ENCODE results near the gene UGT1A6.

The UGT1A6 gene

GRCh38 chr2:233815861-233816260 is 123.2 kb downstream of the UGT1A6 start:
- Histone ChIP-seq H2BK15ac (replicated peaks; ENCODE audit: low read depth) (no peak overlapping the region), H3K4ac (ENCODE audit: low read depth, low read length) (no peak overlapping the region), H3K9ac (ENCODE audit: low read length) (no peak overlapping the region), H3K27ac (ENCODE audit: low read depth, low read length) (no peak overlapping the region), H3K36me3 (ENCODE audit: control insufficient read depth, insufficient read depth, low read length) (no peaks in the 10 kb centered on the region), H3K79me1 (ENCODE audit: low read length) (no peaks in the 10 kb centered on the region), H3K4me2 (ENCODE audit: low read length) (no peak overlapping the region), H3K23ac (ENCODE audit: low read length) (no peak overlapping the region), H2BK5ac (ENCODE audit: low read length) (no peak overlapping the region), H3K27me3 (ENCODE audit: insufficient read depth, low read length, poor library complexity) (no peaks in the 10 kb centered on the region), H3K18ac (ENCODE audit: low read length) (no peak overlapping the region), H2AK5ac (ENCODE audit: low read length) (no peak overlapping the region), H3K4me3 (ENCODE audit: low read length) (no peak overlapping the region), H4K5ac (ENCODE audit: low read length) (no peak overlapping the region), H3K56ac (ENCODE audit: low read length) (no peak overlapping the region), H3K79me2 (ENCODE audit: control insufficient read depth, insufficient read depth, low read length) (no peaks in the 10 kb centered on the region), H4K8ac (ENCODE audit: low read depth, low read length) (no peak overlapping the region), H2BK120ac (ENCODE audit: low read depth, low read length) (no peak overlapping the region), H3K4me1 (ENCODE audit: control insufficient read depth, low read depth, low read length) (no peaks in the 10 kb centered on the region)
- DNase-seq: no peak
- WGBS (ENCODE audit: extremely low coverage, insufficient coverage, low lambda C conversion rate): no CpG with 5 or more reads among the region's 6 CpGs

DNA sequence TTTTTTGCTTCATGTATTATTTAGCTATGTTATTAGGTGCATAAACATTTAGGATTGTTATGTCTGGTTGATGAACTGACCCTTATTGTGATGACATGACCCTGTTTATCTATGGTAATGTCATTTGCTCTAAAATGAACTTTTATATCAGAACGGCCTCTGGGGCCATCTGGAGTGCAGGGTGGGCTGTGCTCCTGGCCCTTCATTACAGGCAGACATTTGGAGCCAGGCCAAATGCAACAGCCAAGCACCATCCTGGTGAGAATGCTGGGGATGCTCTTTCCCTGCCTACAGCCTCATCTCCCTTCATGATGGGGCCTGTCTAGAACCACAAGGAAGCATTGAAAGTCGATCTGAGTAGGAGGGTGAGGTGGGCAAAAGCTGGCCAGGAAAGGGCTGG is 123.6 kb downstream of the UGT1A6 start:
- H4K5ac ChIP-seq (ENCODE audit: low read length): no peak overlapping the region
- H3K27me3 ChIP-seq (ENCODE audit: insufficient read depth, low read length, poor library complexity): no peaks in the 10 kb centered on the region
- H3K36me3 ChIP-seq (ENCODE audit: control insufficient read depth, insufficient read depth, low read length): no peaks in the 10 kb centered on the region
- H3K27ac ChIP-seq (ENCODE audit: low read depth, low read length): no peak overlapping the region
- H3K23ac ChIP-seq (ENCODE audit: low read length): no peak overlapping the region
- H3K4me3 ChIP-seq (ENCODE audit: low read length): no peak overlapping the region
- H3K4me1 ChIP-seq (ENCODE audit: control insufficient read depth, low read depth, low read length): no peaks in the 10 kb centered on the region
- no peak overlapping the region for H2BK5ac ChIP-seq (ENCODE audit: low read length)
- H3K79me2 ChIP-seq (ENCODE audit: control insufficient read depth, insufficient read depth, low read length): no peaks in the 10 kb centered on the region
- WGBS (ENCODE audit: extremely low coverage, insufficient coverage, low lambda C conversion rate): no CpG with 5 or more reads among the region's 2 CpGs
- H3K18ac ChIP-seq (ENCODE audit: low read length): no peak overlapping the region
- no peak overlapping the region for H3K4me2 ChIP-seq (ENCODE audit: low read length)
- no peak overlapping the region for H3K56ac ChIP-seq (ENCODE audit: low read length)
- no peak overlapping the region for H3K4ac ChIP-seq (ENCODE audit: low read depth, low read length)
- H3K79me1 ChIP-seq (ENCODE audit: low read length): no peaks in the 10 kb centered on the region
- no peak overlapping the region for H3K9ac ChIP-seq (ENCODE audit: low read length)
- DNase-seq: no peak
- no peak overlapping the region for H2BK15ac ChIP-seq (replicated peaks; ENCODE audit: low read depth)
- H4K8ac ChIP-seq (ENCODE audit: low read depth, low read length): no peak overlapping the region
- no peak overlapping the region for H2BK120ac ChIP-seq (ENCODE audit: low read depth, low read length)
- no peak overlapping the region for H2AK5ac ChIP-seq (ENCODE audit: low read length)

- Histone ChIP-seq H3K4ac (ENCODE audit: low read depth, low read length) (no peak overlapping the region), H3K4me3 (ENCODE audit: low read length) (no peak overlapping the region), H2AK5ac (ENCODE audit: low read length) (no peak overlapping the region), H3K4me1 (ENCODE audit: control insufficient read depth, low read depth, low read length) (no peaks in the 10 kb centered on the region), H3K18ac (ENCODE audit: low read length) (no peak overlapping the region), H3K79me1 (ENCODE audit: low read length) (no peaks in the 10 kb centered on the region), H2BK5ac (ENCODE audit: low read length) (no peak overlapping the region), H2BK15ac (replicated peaks; ENCODE audit: low read depth) (no peak overlapping the region), H4K8ac (ENCODE audit: low read depth, low read length) (no peak overlapping the region), H2BK120ac (ENCODE audit: low read depth, low read length) (no peak overlapping the region), H3K27me3 (ENCODE audit: insufficient read depth, low read length, poor library complexity) (no peaks in the 10 kb centered on the region), H3K9ac (ENCODE audit: low read length) (no peak overlapping the region), H3K23ac (ENCODE audit: low read length) (no peak overlapping the region), H3K79me2 (ENCODE audit: control insufficient read depth, insufficient read depth, low read length) (no peaks in the 10 kb centered on the region), H3K56ac (ENCODE audit: low read length) (no peak overlapping the region), H3K4me2 (ENCODE audit: low read length) (no peak overlapping the region), H4K5ac (ENCODE audit: low read length) (no peak overlapping the region), H3K27ac (ENCODE audit: low read depth, low read length) (no peak overlapping the region), H3K36me3 (ENCODE audit: control insufficient read depth, insufficient read depth, low read length) (no peaks in the 10 kb centered on the region)
- no peak for DNase-seq
- no CpG with 5 or more reads among the region's 4 CpGs for WGBS (ENCODE audit: extremely low coverage, insufficient coverage, low lambda C conversion rate)
These were observed 124.1 kb downstream of the UGT1A6 start for GRCh38 chr2:233816771-233817170.

- DNase-seq: no peak
- Histone ChIP-seq H3K4me3 (ENCODE audit: low read length) (no peak overlapping the region), H3K4me2 (ENCODE audit: low read length) (no peak overlapping the region), H3K18ac (ENCODE audit: low read length) (no peak overlapping the region), H3K56ac (ENCODE audit: low read length) (no peak overlapping the region), H2AK5ac (ENCODE audit: low read length) (no peak overlapping the region), H3K4ac (ENCODE audit: low read depth, low read length) (no peak overlapping the region), H2BK120ac (ENCODE audit: low read depth, low read length) (no peak overlapping the region), H4K8ac (ENCODE audit: low read depth, low read length) (no peak overlapping the region), H3K9ac (ENCODE audit: low read length) (no peak overlapping the region), H3K27ac (ENCODE audit: low read depth, low read length) (no peak overlapping the region), H2BK5ac (ENCODE audit: low read length) (no peak overlapping the region), H3K27me3 (ENCODE audit: insufficient read depth, low read length, poor library complexity) (no peaks in the 10 kb centered on the region), H3K23ac (ENCODE audit: low read length) (no peak overlapping the region), H3K36me3 (ENCODE audit: control insufficient read depth, insufficient read depth, low read length) (no peaks in the 10 kb centered on the region), H3K79me2 (ENCODE audit: control insufficient read depth, insufficient read depth, low read length) (no peaks in the 10 kb centered on the region), H3K79me1 (ENCODE audit: low read length) (no peaks in the 10 kb centered on the region), H4K5ac (ENCODE audit: low read length) (no peak overlapping the region), H2BK15ac (replicated peaks; ENCODE audit: low read depth) (no peak overlapping the region), H3K4me1 (ENCODE audit: control insufficient read depth, low read depth, low read length) (no peaks in the 10 kb centered on the region)
- WGBS (ENCODE audit: extremely low coverage, insufficient coverage, low lambda C conversion rate): no CpG with 5 or more reads among the region's 3 CpGs
These were observed 124.7 kb downstream of the UGT1A6 start for GRCh38 chr2:233817361-233817911.

DNA sequence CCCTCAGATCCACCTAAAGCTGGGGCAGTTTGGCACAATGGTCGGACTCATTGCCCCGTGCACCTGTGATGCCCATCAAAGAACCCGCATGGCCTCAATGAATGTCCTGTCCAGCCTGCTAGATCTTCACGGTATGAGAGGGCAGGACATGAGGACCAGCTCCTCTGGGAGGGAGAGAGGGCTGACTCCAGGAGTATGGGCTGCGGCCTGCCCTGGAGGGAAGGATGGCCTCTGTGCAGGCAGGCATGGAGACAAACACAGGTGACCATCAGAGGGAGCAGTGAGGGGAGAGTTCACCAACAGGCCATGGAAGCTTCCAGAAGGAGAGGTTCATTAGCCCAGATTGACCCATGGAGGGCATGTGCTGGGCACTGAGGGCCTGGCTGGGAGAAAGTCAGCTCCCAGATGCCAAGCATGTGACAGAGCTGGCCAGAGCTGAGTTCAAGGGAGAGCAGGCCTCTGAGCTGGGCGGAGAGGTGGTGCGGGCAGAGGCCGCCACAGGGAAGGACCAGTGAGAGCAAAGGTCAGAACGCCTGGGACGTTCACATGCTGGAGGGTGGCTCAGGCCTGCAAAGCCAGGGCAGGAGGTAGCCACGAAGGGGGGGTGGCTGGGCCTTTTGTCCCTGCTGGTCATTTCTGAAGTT is 125.4 kb downstream of the UGT1A6 start:
- Histone ChIP-seq H2AK5ac (ENCODE audit: low read length) (no peak overlapping the region), H3K27ac (ENCODE audit: low read depth, low read length) (no peak overlapping the region), H3K18ac (ENCODE audit: low read length) (no peak overlapping the region), H3K27me3 (ENCODE audit: insufficient read depth, low read length, poor library complexity) (no peaks in the 10 kb centered on the region), H2BK120ac (ENCODE audit: low read depth, low read length) (no peak overlapping the region), H3K4me1 (ENCODE audit: control insufficient read depth, low read depth, low read length) (no peaks in the 10 kb centered on the region), H3K56ac (ENCODE audit: low read length) (no peak overlapping the region), H4K8ac (ENCODE audit: low read depth, low read length) (no peak overlapping the region), H3K9ac (ENCODE audit: low read length) (no peak overlapping the region), H3K4me2 (ENCODE audit: low read length) (no peak overlapping the region), H3K4me3 (ENCODE audit: low read length) (no peak overlapping the region), H3K79me1 (ENCODE audit: low read length) (no peaks in the 10 kb centered on the region), H4K5ac (ENCODE audit: low read length) (no peak overlapping the region), H3K36me3 (ENCODE audit: control insufficient read depth, insufficient read depth, low read length) (no peaks in the 10 kb centered on the region), H2BK15ac (replicated peaks; ENCODE audit: low read depth) (no peak overlapping the region), H3K4ac (ENCODE audit: low read depth, low read length) (no peak overlapping the region), H3K79me2 (ENCODE audit: control insufficient read depth, insufficient read depth, low read length) (no peaks in the 10 kb centered on the region), H3K23ac (ENCODE audit: low read length) (no peak overlapping the region), H2BK5ac (ENCODE audit: low read length) (no peak overlapping the region)
- DNase-seq: no peak
- WGBS (ENCODE audit: extremely low coverage, insufficient coverage, low lambda C conversion rate): no CpG with 5 or more reads among the region's 11 CpGs

All from mesendoderm (in vitro differentiated cells).